ENCODE results near the gene CEP152. TPM values are rescaled to one million over a fixed set of nuclear protein-coding genes. Genes with fewer than 3 reads are reported as not detected.

The CEP152 gene
- total and polyA plus RNA-seq, 10 of the 15 experiments (the other 5 are each of a cell fraction or from before 2014, with no cell fraction given): 5.3 to 22.6 (median 14.2) TPM

DNA sequence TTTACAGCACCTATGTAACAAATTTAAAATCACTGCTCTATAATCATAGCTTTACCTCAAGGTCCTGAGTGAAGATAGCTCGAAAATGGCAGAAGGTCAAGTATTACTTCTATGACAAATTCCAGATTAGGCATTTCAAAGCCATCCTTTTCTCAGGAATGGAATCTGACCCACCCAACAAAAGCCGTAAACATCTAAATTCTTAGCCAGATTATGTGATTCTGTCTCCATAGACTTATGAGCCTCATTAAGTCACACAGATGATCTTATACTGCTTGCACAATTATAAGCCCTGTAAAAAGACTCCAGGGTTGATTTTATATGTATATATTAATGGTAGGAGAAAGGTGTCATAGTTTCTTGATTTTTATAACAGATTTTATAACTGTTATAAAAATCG, 56.9 kb downstream of the CEP152 start:
- Histone ChIP-seq H3K36me3 (ENCODE audit: control insufficient read depth in 2 of 2, insufficient read depth in 2 of 2, low read length in 1 of 2) (peaks cover 3 to 19% of the 10 kb centered on the region in 2 experiments; a peak in 3 of 4 replicates), H3K9ac (ENCODE audit: control insufficient read depth, insufficient read depth, low read length) (no peak overlapping the region), H4K20me1 (ENCODE audit: control insufficient read depth, insufficient read depth) (no peaks in the 10 kb centered on the region), H3K4me3 (no peak overlapping the region), H3K9me3 (replicated peaks; ENCODE audit: control insufficient read depth, insufficient read depth, low read length) (no peaks in the 10 kb centered on the region), H2AFZ (ENCODE audit: control insufficient read depth, low read depth, low read length) (no peak overlapping the region), H3K4me1 (ENCODE audit: control insufficient read depth, insufficient read depth, low read length) (no peaks in the 10 kb centered on the region), H3K79me2 (ENCODE audit: control insufficient read depth, insufficient read depth, low read length) (no peaks in the 10 kb centered on the region), H3K27me3 (replicated peaks in 1 of 2; ENCODE audit: control insufficient read depth in 2 of 2, insufficient read depth in 2 of 2, low read length in 1 of 2) (no peaks in the 10 kb centered on the region), H3K27ac (ENCODE audit: control insufficient read depth, insufficient read depth) (no peak overlapping the region), H3K4me2 (ENCODE audit: control insufficient read depth, insufficient read depth) (no peak overlapping the region)
- SMC1A ChIA-PET (ENCODE audit: uncharacterized antibody, unreplicated experiment): interaction anchor here (0.8 to 1.7 kb wide), 3 partner anchors 16 to 52 kb away, joined by 3 to 4 read pairs (median 4); no protein-coding TSS in a partner anchor
- DNase-seq (ENCODE audit: low read depth, low spot score) (no peak), FAIRE-seq (no peak), ATAC-seq (no peak)
- RAD21 ChIA-PET (ENCODE audit: unreplicated experiment): no interaction called here
- BruUV-seq (replicated peaks): no TSS peak
- POLR2A ChIA-PET: no interaction called here
- intact Hi-C loops (cut with micrococcal nuclease; ENCODE audit: unreplicated experiment) (no loop called here), in situ Hi-C loops (cut with MboI) (no loop called here)
- 96% methylated on average over 3 of the region's 3 CpGs for WGBS (ENCODE audit: insufficient coverage, insufficient replicate concordance, low lambda C conversion rate, missing lambda C conversion rate)
- CTCF ChIA-PET: interaction anchor here (0.5 to 1.0 kb wide), 3 partner anchors 305 to 859 kb away, joined by 3 read pairs; no protein-coding TSS in a partner anchor
- TF ChIP-seq DPF2 (IDR thresholded peaks at IDR 0.05) (no peak), WRNIP1 (IDR thresholded peaks at IDR 0.05; ENCODE audit: borderline replicate concordance, low read depth, low read length) (no peak), KAT2A (conservative IDR thresholded peaks at IDR 0.05; ENCODE audit: control insufficient read depth, low read depth, low read length) (no peak), IKZF2 (IDR thresholded peaks at IDR 0.05) (no peak), BRCA1 (IDR thresholded peaks at IDR 0.05; ENCODE audit: low read depth, low read length) (no peak), LARP7 (IDR thresholded peaks at IDR 0.05) (no peak)
- TF ChIP-seq, protein P1, sequence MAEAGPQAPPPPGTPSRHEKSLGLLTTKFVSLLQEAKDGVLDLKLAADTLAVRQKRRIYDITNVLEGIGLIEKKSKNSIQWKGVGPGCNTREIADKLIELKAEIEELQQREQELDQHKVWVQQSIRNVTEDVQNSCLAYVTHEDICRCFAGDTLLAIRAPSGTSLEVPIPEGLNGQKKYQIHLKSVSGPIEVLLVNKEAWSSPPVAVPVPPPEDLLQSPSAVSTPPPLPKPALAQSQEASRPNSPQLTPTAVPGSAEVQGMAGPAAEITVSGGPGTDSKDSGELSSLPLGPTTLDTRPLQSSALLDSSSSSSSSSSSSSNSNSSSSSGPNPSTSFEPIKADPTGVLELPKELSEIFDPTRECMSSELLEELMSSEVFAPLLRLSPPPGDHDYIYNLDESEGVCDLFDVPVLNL (IDR thresholded peaks at IDR 0.05; ENCODE audit: low read depth, low read length): no peak
- TF ChIP-seq, protein P2, sequence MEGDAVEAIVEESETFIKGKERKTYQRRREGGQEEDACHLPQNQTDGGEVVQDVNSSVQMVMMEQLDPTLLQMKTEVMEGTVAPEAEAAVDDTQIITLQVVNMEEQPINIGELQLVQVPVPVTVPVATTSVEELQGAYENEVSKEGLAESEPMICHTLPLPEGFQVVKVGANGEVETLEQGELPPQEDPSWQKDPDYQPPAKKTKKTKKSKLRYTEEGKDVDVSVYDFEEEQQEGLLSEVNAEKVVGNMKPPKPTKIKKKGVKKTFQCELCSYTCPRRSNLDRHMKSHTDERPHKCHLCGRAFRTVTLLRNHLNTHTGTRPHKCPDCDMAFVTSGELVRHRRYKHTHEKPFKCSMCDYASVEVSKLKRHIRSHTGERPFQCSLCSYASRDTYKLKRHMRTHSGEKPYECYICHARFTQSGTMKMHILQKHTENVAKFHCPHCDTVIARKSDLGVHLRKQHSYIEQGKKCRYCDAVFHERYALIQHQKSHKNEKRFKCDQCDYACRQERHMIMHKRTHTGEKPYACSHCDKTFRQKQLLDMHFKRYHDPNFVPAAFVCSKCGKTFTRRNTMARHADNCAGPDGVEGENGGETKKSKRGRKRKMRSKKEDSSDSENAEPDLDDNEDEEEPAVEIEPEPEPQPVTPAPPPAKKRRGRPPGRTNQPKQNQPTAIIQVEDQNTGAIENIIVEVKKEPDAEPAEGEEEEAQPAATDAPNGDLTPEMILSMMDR (IDR thresholded peaks at IDR 0.05 in 2 of 3, conservative IDR thresholded peaks at IDR 0.05 in 1 of 3; ENCODE audit: control insufficient read depth in 2 of 3, extremely low read depth in 1 of 3, insufficient read depth in 1 of 3, low read depth in 3 of 3, low read length in 3 of 3): no peak
- TF ChIP-seq, protein P3, sequence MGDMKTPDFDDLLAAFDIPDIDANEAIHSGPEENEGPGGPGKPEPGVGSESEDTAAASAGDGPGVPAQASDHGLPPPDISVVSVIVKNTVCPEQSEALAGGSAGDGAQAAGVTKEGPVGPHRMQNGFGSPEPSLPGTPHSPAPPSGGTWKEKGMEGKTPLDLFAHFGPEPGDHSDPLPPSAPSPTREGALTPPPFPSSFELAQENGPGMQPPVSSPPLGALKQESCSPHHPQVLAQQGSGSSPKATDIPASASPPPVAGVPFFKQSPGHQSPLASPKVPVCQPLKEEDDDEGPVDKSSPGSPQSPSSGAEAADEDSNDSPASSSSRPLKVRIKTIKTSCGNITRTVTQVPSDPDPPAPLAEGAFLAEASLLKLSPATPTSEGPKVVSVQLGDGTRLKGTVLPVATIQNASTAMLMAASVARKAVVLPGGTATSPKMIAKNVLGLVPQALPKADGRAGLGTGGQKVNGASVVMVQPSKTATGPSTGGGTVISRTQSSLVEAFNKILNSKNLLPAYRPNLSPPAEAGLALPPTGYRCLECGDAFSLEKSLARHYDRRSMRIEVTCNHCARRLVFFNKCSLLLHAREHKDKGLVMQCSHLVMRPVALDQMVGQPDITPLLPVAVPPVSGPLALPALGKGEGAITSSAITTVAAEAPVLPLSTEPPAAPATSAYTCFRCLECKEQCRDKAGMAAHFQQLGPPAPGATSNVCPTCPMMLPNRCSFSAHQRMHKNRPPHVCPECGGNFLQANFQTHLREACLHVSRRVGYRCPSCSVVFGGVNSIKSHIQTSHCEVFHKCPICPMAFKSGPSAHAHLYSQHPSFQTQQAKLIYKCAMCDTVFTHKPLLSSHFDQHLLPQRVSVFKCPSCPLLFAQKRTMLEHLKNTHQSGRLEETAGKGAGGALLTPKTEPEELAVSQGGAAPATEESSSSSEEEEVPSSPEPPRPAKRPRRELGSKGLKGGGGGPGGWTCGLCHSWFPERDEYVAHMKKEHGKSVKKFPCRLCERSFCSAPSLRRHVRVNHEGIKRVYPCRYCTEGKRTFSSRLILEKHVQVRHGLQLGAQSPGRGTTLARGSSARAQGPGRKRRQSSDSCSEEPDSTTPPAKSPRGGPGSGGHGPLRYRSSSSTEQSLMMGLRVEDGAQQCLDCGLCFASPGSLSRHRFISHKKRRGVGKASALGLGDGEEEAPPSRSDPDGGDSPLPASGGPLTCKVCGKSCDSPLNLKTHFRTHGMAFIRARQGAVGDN (IDR thresholded peaks at IDR 0.05): no peak
